ENCODE measurements around the gene PISD. TPM values are rescaled to one million over a fixed set of nuclear protein-coding genes. Genes with fewer than 3 reads are reported as not detected.

The PISD gene
- total and polyA plus RNA-seq, 12 donors = 25.1 to 99.5 (median 64.8) TPM

DNA sequence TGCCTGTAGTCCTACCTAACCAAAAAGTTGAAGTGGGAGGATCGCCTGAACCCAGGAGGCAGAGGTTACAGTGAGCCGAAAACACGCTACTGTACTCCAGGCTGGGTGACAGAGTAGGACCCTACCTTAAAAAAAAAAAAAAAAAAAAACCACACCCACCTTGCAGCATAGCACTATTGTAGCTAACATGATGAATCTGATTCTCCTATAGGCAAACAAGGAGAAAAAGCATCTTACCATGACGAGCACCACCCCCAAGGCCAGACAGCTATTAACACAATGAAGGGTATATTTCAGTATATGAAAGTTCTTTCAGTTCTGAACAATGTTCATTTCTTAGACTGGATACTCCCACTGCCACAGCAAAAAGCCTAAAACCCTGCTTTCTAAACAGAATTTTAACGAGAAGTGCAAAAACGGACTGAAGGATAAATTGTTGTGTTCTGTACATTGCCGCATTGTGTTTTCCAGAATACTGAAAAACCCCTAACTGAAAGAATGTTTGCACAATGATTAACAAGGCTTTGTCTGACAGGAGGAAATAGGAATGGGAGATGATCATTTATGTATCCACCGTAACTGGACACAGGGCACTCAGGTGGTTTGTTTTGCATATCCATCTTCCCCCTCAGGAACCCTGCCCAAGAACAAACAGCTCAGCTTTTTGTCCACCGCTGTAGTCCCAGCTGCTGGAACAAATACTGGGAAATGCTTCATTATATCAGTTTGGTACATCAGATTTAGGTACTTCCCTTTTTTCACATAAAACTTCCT is 8.9 kb downstream of the PISD start:
- Histone ChIP-seq H3K9me3 (replicated peaks in 1 of 3) (no peaks in the 10 kb centered on the region), H3K36me3 (replicated peaks in 1 of 2) (no peaks in the 10 kb centered on the region), H3K4me3 (no peak overlapping the region), H3K27ac (peak overlapping the region in 1 of 5 donors; percentile 9), H3K27me3 (no peaks in the 10 kb centered on the region), H3K4me1 (replicated peaks in 1 of 2) (peaks cover 10 to 11% of the 10 kb centered on the region in 2 donors)
- intact Hi-C loops (cut with DNase I) = no loop called here
- no peak for DNase-seq
- 86 to 90% (median 88%) methylated on average over 9 of the region's 9 CpGs for WGBS, 4 donors
- TF ChIP-seq, protein P1, sequence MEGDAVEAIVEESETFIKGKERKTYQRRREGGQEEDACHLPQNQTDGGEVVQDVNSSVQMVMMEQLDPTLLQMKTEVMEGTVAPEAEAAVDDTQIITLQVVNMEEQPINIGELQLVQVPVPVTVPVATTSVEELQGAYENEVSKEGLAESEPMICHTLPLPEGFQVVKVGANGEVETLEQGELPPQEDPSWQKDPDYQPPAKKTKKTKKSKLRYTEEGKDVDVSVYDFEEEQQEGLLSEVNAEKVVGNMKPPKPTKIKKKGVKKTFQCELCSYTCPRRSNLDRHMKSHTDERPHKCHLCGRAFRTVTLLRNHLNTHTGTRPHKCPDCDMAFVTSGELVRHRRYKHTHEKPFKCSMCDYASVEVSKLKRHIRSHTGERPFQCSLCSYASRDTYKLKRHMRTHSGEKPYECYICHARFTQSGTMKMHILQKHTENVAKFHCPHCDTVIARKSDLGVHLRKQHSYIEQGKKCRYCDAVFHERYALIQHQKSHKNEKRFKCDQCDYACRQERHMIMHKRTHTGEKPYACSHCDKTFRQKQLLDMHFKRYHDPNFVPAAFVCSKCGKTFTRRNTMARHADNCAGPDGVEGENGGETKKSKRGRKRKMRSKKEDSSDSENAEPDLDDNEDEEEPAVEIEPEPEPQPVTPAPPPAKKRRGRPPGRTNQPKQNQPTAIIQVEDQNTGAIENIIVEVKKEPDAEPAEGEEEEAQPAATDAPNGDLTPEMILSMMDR (IDR thresholded peaks at IDR 0.05) = no peak
- no peak for TF ChIP-seq POLR2A (IDR thresholded peaks at IDR 0.05)

DNA sequence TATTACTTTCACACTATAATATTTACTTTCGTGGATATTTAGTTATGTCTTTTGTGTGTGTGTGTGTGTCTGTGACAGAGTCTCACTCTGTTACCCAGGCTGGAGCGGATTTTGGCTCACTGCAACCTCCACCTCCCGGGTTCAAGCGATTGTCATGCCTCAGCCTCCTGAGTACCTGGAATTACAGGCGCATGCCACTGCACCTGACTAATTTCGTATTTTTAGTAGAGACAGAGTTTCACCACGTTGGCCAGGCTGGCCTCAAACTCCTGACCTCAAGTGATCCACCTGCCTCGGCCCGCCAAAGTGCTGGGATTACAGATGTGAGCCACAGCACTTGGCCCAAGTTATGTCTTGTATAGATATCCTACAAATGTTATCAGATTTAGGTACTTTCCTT is 9.9 kb downstream of the PISD start:
- Histone ChIP-seq H3K36me3 (replicated peaks in 1 of 2) (peaks cover 0 to 3% of the 10 kb centered on the region in 2 donors), H3K27me3 (no peaks in the 10 kb centered on the region), H3K4me1 (replicated peaks in 1 of 2) (peaks cover 10 to 11% of the 10 kb centered on the region in 2 donors), H3K4me3 (no peak overlapping the region), H3K9me3 (replicated peaks in 1 of 3) (no peaks in the 10 kb centered on the region), H3K27ac (no peak overlapping the region)
- TF ChIP-seq, protein P1 (IDR thresholded peaks at IDR 0.05) = no peak
- TF ChIP-seq POLR2A (IDR thresholded peaks at IDR 0.05) = no peak
- WGBS, 4 donors = 87 to 93% (median 89%) methylated on average over 9 of the region's 9 CpGs
- intact Hi-C loops (cut with DNase I) = no loop called here
- no peak for DNase-seq

DNA sequence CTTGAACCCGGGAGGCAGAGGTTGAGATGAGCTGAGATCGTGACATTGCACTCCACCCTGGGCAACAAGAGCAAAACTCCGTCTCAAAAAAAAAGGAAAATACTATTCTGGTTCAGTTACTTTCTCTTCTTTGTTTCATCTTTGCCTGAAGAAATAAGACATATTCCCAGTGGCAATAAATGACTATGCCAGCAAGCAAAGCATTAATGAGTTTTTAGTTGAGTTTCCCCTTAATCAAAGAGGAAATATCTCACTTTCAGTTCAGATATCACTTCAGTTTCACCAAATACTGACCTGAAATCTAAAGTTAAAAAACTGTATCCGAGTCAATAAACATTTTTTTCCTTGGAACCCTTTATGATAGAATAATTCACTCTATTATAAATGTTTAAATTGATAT is 10.4 kb downstream of the PISD start:
- no peaks in the 10 kb centered on the region for H3K27me3 ChIP-seq
- H3K9me3 ChIP-seq (replicated peaks in 1 of 3) = no peaks in the 10 kb centered on the region
- TF ChIP-seq, protein P1 (IDR thresholded peaks at IDR 0.05) = no peak
- no peak for TF ChIP-seq POLR2A (IDR thresholded peaks at IDR 0.05)
- peaks cover 10 to 16% of the 10 kb centered on the region in 2 donors for H3K4me1 ChIP-seq (replicated peaks in 1 of 2)
- intact Hi-C loops (cut with DNase I) = no loop called here
- WGBS, 4 donors = 87 to 92% (median 89%) methylated on average over 4 of the region's 4 CpGs
- no peak overlapping the region for H3K4me3 ChIP-seq
- DNase-seq = no peak
- H3K27ac ChIP-seq = peak overlapping the region in 1 of 5 donors; percentile 64
- H3K36me3 ChIP-seq (replicated peaks in 1 of 2) = peaks cover 0 to 3% of the 10 kb centered on the region in 2 donors

DNA sequence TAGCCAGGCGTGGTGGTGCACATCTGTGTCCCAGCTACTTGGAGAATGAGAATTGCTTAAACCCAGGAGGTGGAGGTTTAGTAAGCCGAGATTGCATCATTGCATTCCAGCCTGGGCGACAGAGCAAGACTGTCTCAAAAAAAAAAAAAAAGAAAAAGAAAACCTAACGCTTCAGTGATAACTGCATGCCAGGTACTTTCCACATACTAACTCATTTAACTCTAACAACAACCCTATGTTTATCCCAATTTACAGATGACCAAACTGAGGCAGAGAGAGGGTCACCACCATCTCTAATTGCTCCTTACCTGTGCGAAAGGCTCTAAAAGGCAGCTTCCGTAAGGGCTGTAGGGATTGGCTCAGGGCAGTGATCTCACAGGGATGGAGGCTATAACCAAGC is 11.6 kb downstream of the PISD start:
- DNase-seq = peak in 6 of 7 donors; percentile 67 to 77 (median 70)

More for the DNA sequence above, 11.6 kb downstream of the PISD start:
- Histone ChIP-seq H3K4me1 (replicated peaks in 1 of 2) (peaks cover 21 to 22% of the 10 kb centered on the region in 2 donors), H3K36me3 (replicated peaks in 1 of 2) (peaks cover 0 to 3% of the 10 kb centered on the region in 2 donors), H3K9me3 (replicated peaks in 1 of 3) (no peaks in the 10 kb centered on the region), H3K27me3 (no peaks in the 10 kb centered on the region), H3K4me3 (no peak overlapping the region), H3K27ac (peak overlapping the region in 4 of 5 donors; percentile 52 to 73 (median 61))
- TF ChIP-seq POLR2A (IDR thresholded peaks at IDR 0.05) = no peak
- TF ChIP-seq, protein P1 (IDR thresholded peaks at IDR 0.05) = no peak
- intact Hi-C loops (cut with DNase I) = no loop called here
- 54 to 60% (median 57%) methylated on average over 6 of the region's 6 CpGs for WGBS, 4 donors

Data from adrenal gland (tissue), 12 donors.